ENCODE data around the gene FNBP1L. TPM values are rescaled to one million over a fixed set of nuclear protein-coding genes. Genes with fewer than 3 reads are reported as not detected.

The FNBP1L gene
- total and polyA plus RNA-seq, 7 donors: 5.3 to 21.4 (median 16.3) TPM

GRCh38 chr1:93591676-93592550, 144.0 kb downstream of the FNBP1L start:
- intact Hi-C loops (cut with DNase I): no loop called here
- Histone ChIP-seq H3K9me3 (no peaks in the 10 kb centered on the region), H3K27me3 (ENCODE audit: insufficient read depth in 3 of 3, low read length in 2 of 3) (no peaks in the 10 kb centered on the region), H3K4me3 (no peak overlapping the region), H3K27ac (peak overlapping the region; percentile 76), H3K36me3 (ENCODE audit: insufficient read depth in 1 of 2, low read depth in 1 of 2) (peaks cover 0 to 35% of the 10 kb centered on the region in 2 donors), H3K4me1 (peaks cover 74% of the 10 kb centered on the region)
- no peak for TF ChIP-seq CTCF (IDR thresholded peaks at IDR 0.05)
- WGBS, 3 donors: 69 to 71% (median 70%) methylated on average over 17 of the region's 17 CpGs
- ATAC-seq (no peak), DNase-seq (peak in 1 of 2 donors; percentile 22)

GRCh38 chr1:93592551-93592949, 144.6 kb downstream of the FNBP1L start:
- 58 to 84% (median 72%) methylated on average over 6 of the region's 6 CpGs for WGBS, 3 donors
- Histone ChIP-seq H3K36me3 (ENCODE audit: insufficient read depth in 1 of 2, low read depth in 1 of 2) (peaks cover 0 to 32% of the 10 kb centered on the region in 2 donors), H3K9me3 (no peaks in the 10 kb centered on the region), H3K27ac (peak overlapping the region; percentile 76), H3K4me3 (no peak overlapping the region), H3K4me1 (peaks cover 77% of the 10 kb centered on the region), H3K27me3 (ENCODE audit: insufficient read depth in 3 of 3, low read length in 2 of 3) (no peaks in the 10 kb centered on the region)
- peak in 3 of 4 donors; percentile 22 to 32 (median 32) for ATAC-seq
- intact Hi-C loops (cut with DNase I): no loop called here
- no peak for TF ChIP-seq CTCF (IDR thresholded peaks at IDR 0.05)
- no peak for DNase-seq

- Histone ChIP-seq H3K9me3 (no peaks in the 10 kb centered on the region), H3K27ac (peak overlapping the region; percentile 76), H3K4me3 (no peak overlapping the region), H3K27me3 (ENCODE audit: insufficient read depth in 3 of 3, low read length in 2 of 3) (no peaks in the 10 kb centered on the region), H3K4me1 (peaks cover 78% of the 10 kb centered on the region), H3K36me3 (ENCODE audit: insufficient read depth in 1 of 2, low read depth in 1 of 2) (peaks cover 0 to 18% of the 10 kb centered on the region in 2 donors)
- DNase-seq: no peak
- intact Hi-C loops (cut with DNase I): no loop called here
- 79 to 83% (median 83%) methylated on average over 13 of the region's 13 CpGs for WGBS, 3 donors
- no peak for TF ChIP-seq CTCF (IDR thresholded peaks at IDR 0.05)
- no peak for ATAC-seq
Measured at GRCh38 chr1:93593854-93594602, 146.1 kb downstream of the FNBP1L start.

- Histone ChIP-seq H3K4me1 (peaks cover 81% of the 10 kb centered on the region), H3K36me3 (ENCODE audit: insufficient read depth in 1 of 2, low read depth in 1 of 2) (peaks cover 0 to 13% of the 10 kb centered on the region in 2 donors), H3K9me3 (no peaks in the 10 kb centered on the region), H3K27me3 (ENCODE audit: insufficient read depth in 3 of 3, low read length in 2 of 3) (no peaks in the 10 kb centered on the region), H3K27ac (peak overlapping the region; percentile 76), H3K4me3 (no peak overlapping the region)
- no peak for DNase-seq
- ATAC-seq: no peak
- intact Hi-C loops (cut with DNase I): no loop called here
- TF ChIP-seq CTCF (IDR thresholded peaks at IDR 0.05): no peak
- 44 to 61% (median 58%) methylated on average over 1 of the region's 1 CpG for WGBS, 3 donors
Measured at GRCh38 chr1:93594603-93594880, 146.6 kb downstream of the FNBP1L start.

All from psoas muscle (tissue), 8 donors.